Inferior parietal cortex (tissue), 1 donor: ENCODE results near the gene SMPD4.
"Not testable (repeated sequence)": the region's sequence is repeated elsewhere in the genome, so short reads cannot be mapped to it uniquely, and the experiment has no call there.

Experiments used
- DNase-seq: peaks from one replicate; pipeline ENCODE4 v3.0.0-alpha.2; 2016; ENCODE audit errors: extremely low spot score

SMPD4 gene

GRCh38 chr2:130141645-130142370 is 39.6 kb downstream of the SMPD4 start:
- not testable (repeated sequence) for DNase-seq

- not testable (repeated sequence) for DNase-seq
These were observed 40.4 kb downstream of the SMPD4 start for GRCh38 chr2:130141002-130141401.

- not testable (repeated sequence) for DNase-seq
These were observed 40.9 kb downstream of the SMPD4 start for GRCh38 chr2:130140516-130140915.

GRCh38 chr2:130139331-130140280 is 41.8 kb downstream of the SMPD4 start:
- DNase-seq, result not testable (repeated sequence)

- DNase-seq, result not testable (repeated sequence)
These were observed 42.6 kb downstream of the SMPD4 start for GRCh38 chr2:130138841-130139251.

- DNase-seq, result not testable (repeated sequence)
These were observed 43.1 kb downstream of the SMPD4 start for GRCh38 chr2:130138326-130138725.

- not testable (repeated sequence) for DNase-seq
These were observed 44.3 kb downstream of the SMPD4 start for GRCh38 chr2:130137118-130137517.

GRCh38 chr2:130136546-130136945 is 44.9 kb downstream of the SMPD4 start:
- not testable (repeated sequence) for DNase-seq

- no peak for DNase-seq
These were observed 45.5 kb downstream of the SMPD4 start for GRCh38 chr2:130135692-130136541.

- DNase-seq, result not testable (repeated sequence)
These were observed 52.1 kb downstream of the SMPD4 start, which contains the start of gene POTEF for GRCh38 chr2:130129120-130129829. POTEF (minus strand) TSS chr2:130129222; CDS start chr2:130120515, 8,707 bp downstream.

GRCh38 chr2:130128464-130128863 is 52.9 kb downstream of the SMPD4 start:
- DNase-seq, result not testable (repeated sequence)

- DNase-seq, result not testable (repeated sequence)
These were observed 53.7 kb downstream of the SMPD4 start for GRCh38 chr2:130127726-130128125.

- DNase-seq, result not testable (repeated sequence)
These were observed 60.5 kb downstream of the SMPD4 start for GRCh38 chr2:130120924-130121323.

GRCh38 chr2:130102597-130103363 is 78.6 kb downstream of the SMPD4 start:
- not testable (repeated sequence) for DNase-seq
